GM13976 (cell line): ENCODE results near the gene TGFB2.

Source experiments
- DNase-seq: peaks from one replicate; pipeline ENCODE4 v3.0.0; 2012; ENCODE audit warnings: low spot score
- CTCF ChIP-seq: IDR thresholded peaks from 2 replicates; pipeline ENCODE4 v1.5.1; 2012; ENCODE audit warnings: borderline replicate concordance, mild to moderate bottlenecking; ENCODE audit not compliant: insufficient read depth; ENCODE audit errors: extremely low read depth, missing control alignments, control extremely low read depth
- in situ Hi-C: fragments of 300-500 bp; cut with MboI; formaldehyde crosslinking; loops from one replicate; pipeline ENCODE4 v1.12.0; 2022; ENCODE audit warnings: low sequenced_read_pairs, mixed read lengths, inconsistent platforms; ENCODE audit not compliant: unreplicated experiment

TGFB2 gene

GRCh38 chr1:218369688-218370511, 24.8 kb downstream of the TGFB2 start:
- in situ Hi-C loops: no loop called here
- TF ChIP-seq CTCF: no peak
- DNase-seq: no peak

DNA sequence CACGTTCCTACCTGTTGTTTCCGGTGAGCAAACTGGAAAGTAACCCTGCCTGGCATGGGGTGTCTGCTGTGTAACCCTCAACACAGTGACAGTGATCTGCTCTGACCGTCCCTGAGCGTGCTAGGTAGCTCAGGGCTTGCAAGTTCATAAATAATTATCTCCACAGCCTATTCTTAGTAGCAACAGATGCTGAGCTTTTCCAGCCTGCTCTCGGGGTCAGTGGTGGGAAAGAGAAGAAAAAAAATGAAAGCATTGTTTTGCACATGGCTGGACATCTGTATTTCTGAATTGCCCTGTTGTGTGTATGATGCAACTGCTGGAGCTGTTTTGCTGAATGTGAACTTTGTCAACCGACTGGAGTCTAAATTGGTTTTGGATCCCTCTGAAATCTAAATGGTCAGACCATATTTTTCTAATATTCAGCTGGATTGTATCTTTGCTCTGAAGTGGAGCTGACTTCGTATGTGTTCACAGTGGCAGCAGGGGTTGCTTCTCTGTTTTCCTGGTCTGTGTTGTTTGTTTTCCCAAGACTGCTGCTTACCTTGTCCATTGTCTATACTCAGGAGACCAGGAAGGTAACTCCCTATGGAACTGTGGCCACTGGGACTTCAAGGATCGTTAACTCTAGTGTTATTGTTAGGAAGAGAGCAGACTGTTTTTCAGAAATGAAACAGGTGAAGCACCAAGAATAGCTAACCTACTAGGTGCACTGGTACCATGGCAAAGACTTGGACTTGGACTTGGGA, 27.0 kb downstream of the TGFB2 start:
- DNase-seq: no peak
- in situ Hi-C loops: no loop called here
- no peak for TF ChIP-seq CTCF

- DNase-seq: no peak
- in situ Hi-C loops: no loop called here
- TF ChIP-seq CTCF: no peak
These were observed 29.5 kb downstream of the TGFB2 start for GRCh38 chr1:218374401-218375353.

DNA sequence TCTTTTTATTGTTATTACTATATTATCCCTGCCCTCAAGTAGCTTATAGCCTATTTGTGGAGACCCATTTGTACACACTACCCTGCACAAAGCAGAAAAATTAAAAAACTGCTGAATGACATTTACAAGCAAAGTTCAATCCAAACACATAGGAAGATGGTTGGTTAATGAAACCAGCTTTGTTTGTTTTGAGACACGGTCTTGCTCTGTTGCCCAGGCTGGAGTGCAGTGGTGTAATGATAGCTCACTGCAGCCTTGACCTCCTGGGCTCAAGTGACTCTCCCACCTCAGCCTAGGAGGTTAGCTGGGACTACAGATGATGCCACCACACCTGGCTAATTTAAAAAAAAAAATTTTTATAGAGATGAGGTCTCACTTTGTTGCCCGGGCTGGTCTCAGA, 31.6 kb downstream of the TGFB2 start:
- no peak for TF ChIP-seq CTCF
- in situ Hi-C loops: no loop called here
- no peak for DNase-seq

GRCh38 chr1:218377143-218377660, 32.1 kb downstream of the TGFB2 start:
- no peak for TF ChIP-seq CTCF
- DNase-seq: no peak
- in situ Hi-C loops: no loop called here
